IPS-20b (cell line): Measurements from ENCODE around the gene DERA.

Experiments
- H3K27ac ChIP-seq: one replicate; pipeline ENCODE4 v1.5.1; 2013; ENCODE audit warnings: low read length
- H3K27me3 ChIP-seq: 2 replicates; pipeline ENCODE4 v1.6.1; 2013; ENCODE audit warnings: mild to moderate bottlenecking, low read length, inconsistent platforms; ENCODE audit not compliant: insufficient read depth
- H3K36me3 ChIP-seq: 2 replicates; pipeline ENCODE4 v1.6.1; 2013; ENCODE audit warnings: low read depth, mild to moderate bottlenecking, inconsistent platforms, low read length, moderate library complexity; ENCODE audit not compliant: insufficient read depth
- H3K4me1 ChIP-seq: 2 replicates; pipeline ENCODE4 v1.6.1; 2013; ENCODE audit warnings: mild to moderate bottlenecking, control low read depth, inconsistent platforms, low read length, moderate library complexity; ENCODE audit not compliant: insufficient read depth
- H3K4me3 ChIP-seq: 2 replicates; pipeline ENCODE4 v1.5.1; 2013; ENCODE audit warnings: mild to moderate bottlenecking, low read length, inconsistent platforms
- H3K9ac ChIP-seq: 2 replicates; pipeline ENCODE4 v1.6.1; 2013; ENCODE audit warnings: low read depth, mild to moderate bottlenecking, inconsistent platforms, low read length, moderate library complexity
- H3K9me3 ChIP-seq: 2 replicates; pipeline ENCODE4 v1.6.1; 2013; ENCODE audit warnings: mild to moderate bottlenecking, low read depth, low read length, inconsistent platforms; ENCODE audit not compliant: insufficient read depth

DERA gene

GRCh38 chr12:15971211-15971610 lies 60.1 kb downstream of the DERA start:
- H3K9me3 ChIP-seq, result no peaks in the 10 kb centered on the region
- no peak overlapping the region for H3K9ac ChIP-seq
- no peaks in the 10 kb centered on the region for H3K27me3 ChIP-seq

DNA sequence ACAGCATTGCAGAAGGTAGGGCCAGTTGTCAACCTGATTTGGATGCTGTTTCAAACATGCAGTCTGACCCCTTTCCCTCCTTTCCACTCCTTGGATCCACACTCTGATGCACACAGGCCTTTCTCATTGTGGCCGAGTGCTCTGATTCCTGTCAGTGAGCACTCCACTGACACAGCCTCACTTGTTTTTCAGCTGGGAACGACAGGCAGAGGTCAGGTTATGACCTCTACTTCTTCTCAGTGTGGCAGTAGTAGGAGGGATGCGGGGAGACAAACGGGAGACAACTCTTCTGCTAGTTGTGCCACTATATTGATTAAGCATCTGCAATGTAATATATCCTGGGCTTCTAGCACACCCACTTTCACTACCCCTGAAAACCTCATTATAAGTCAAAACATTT lies 61.8 kb downstream of the DERA start:
- H3K36me3 ChIP-seq, result no peaks in the 10 kb centered on the region; the same call in 1 of the 2 replicates
- no peaks in the 10 kb centered on the region for H3K4me1 ChIP-seq
- H3K27me3 ChIP-seq, result no peaks in the 10 kb centered on the region
- no peaks in the 10 kb centered on the region for H3K9me3 ChIP-seq
- H3K4me3 ChIP-seq, result no peak overlapping the region
- no peak overlapping the region for H3K9ac ChIP-seq
- H3K27ac ChIP-seq, result no peak overlapping the region

More at GRCh38 chr12:15971211-15971610, 60.1 kb downstream of the DERA start:
- Histone ChIP-seq H3K36me3 (no peaks in the 10 kb centered on the region), H3K4me3 (no peak overlapping the region), H3K4me1 (no peaks in the 10 kb centered on the region), H3K27ac (no peak overlapping the region)

DNA sequence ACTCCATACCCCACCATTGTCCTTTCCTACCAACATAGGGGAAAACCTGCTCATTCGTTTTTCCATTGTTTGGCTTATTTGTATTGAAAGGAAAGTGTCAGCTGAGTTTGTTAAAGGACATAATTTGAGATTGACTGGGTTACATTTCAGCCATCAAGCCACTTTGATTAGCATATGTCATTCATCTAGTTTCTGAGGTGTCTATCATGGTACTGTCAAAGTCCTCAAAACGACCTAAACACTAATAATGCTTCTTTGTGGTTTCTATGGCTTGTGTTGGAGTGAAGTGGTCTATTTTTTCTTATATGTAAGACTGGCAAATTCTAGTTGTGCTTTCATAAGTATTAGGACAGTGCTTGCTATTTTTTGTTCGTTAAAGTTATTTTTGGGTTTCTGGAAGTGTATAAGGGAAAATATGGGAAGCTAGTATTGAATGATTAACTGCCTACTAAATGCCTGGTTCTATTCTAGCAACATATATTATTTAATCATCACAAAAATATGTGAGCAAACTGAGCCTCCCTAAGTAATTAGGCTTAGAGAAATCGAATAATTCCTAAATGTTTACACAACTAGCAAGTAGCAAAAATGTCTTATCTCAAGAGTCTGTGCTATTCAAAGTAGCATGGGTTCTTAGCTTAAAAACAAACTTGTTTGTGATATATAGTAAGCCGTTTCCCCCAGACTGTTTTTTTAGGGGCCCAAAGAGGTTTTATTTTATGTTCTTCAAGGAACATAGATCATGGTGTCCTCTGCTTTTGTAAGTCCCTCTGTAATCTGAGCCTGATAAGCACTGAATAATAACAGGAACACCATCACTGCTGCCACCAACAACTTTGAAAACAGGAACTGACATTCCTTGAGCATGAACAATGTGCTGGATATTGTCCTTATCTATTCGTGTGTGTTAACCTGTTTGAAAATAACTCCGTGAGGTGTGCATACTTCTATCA lies 67.1 kb downstream of the DERA start:
- H3K27ac ChIP-seq, result no peak overlapping the region

DNA sequence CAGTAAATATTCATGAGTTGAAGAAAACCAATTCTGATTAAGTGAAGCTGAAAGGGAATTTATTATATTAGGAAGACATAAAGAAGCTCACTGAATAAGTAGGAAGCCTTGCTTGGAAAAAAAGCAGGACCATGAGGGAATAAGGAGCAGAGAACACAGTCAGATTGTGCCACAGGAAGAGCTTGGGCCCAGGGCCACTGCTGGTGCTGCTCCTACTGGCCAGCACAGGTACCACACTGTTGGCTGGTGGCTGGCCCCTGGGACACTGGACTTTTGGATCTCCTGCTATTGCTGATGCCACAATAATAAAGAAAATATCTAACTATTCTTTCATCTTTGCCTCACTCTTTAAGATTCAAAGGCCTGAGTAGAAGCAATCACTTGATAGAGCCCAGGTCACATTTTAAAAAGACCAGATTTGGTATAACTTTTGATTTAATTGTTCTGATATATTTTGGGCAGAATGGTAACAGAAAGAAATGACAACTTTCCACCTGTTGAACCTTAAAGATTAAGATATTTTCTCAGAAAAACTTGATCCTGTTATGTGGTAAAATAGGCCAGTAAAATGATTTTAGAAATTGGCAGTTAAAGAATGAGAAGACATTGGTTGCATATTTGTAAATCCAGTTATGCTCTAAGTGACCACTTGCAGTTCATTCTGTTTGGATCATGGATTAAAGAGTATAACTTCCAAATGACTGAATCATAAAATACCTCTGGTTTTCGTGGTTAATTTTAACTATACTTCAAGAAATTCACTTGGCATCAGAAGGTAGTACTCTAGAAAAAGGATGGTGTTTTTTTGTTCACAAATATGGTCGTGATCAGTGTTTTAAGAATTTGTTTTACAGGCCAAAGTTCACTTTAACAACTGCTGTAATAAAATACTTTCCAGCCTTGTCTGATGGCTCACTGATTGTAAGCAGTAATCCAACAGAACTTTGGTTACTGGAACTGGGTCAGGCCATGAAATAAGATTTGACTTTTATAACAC lies 68.3 kb downstream of the DERA start:
- Histone ChIP-seq H3K27ac (no peak overlapping the region), H3K9ac (no peak overlapping the region), H3K4me3 (no peak overlapping the region), H3K27me3 (no peaks in the 10 kb centered on the region), H3K9me3 (no peaks in the 10 kb centered on the region), H3K36me3 (no peaks in the 10 kb centered on the region; the same call in 1 of the 2 replicates), H3K4me1 (peaks cover 12% of the 10 kb centered on the region; the same call in 1 of the 2 replicates)

More for the DNA sequence above, 67.1 kb downstream of the DERA start:
- H3K9ac ChIP-seq, result no peak overlapping the region
- H3K9me3 ChIP-seq, result no peaks in the 10 kb centered on the region
- H3K4me3 ChIP-seq, result no peak overlapping the region
- no peaks in the 10 kb centered on the region; the same call in 1 of the 2 replicates for H3K36me3 ChIP-seq
- H3K4me1 ChIP-seq, result peaks cover 11% of the 10 kb centered on the region; the same call in 1 of the 2 replicates
- no peaks in the 10 kb centered on the region for H3K27me3 ChIP-seq

DNA sequence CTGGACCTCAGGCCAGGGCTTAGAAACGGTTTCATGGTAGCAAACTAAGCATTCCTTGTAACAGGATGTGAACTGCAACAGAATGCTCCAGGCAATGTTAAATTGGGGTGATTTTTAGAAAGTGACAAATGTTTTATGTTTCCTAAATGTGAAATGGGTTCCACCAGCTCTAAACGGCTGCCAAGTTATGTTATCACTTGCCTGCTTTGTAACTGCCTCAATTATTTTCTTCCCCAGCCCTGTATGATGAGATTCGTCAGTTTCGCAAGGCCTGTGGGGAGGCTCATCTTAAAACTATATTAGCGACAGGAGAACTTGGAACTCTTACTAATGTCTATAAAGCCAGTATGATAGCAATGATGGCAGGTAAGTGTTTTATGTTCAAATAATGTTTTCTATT lies 70.9 kb downstream of the DERA start:
- no peaks in the 10 kb centered on the region for H3K27me3 ChIP-seq
- H3K4me3 ChIP-seq, result no peak overlapping the region
- no peaks in the 10 kb centered on the region; the same call in 1 of the 2 replicates for H3K36me3 ChIP-seq
- no peaks in the 10 kb centered on the region for H3K9me3 ChIP-seq
- H3K9ac ChIP-seq, result no peak overlapping the region
- no peak overlapping the region for H3K27ac ChIP-seq
- H3K4me1 ChIP-seq, result peaks cover 12% of the 10 kb centered on the region; the same call in 1 of the 2 replicates

DNA sequence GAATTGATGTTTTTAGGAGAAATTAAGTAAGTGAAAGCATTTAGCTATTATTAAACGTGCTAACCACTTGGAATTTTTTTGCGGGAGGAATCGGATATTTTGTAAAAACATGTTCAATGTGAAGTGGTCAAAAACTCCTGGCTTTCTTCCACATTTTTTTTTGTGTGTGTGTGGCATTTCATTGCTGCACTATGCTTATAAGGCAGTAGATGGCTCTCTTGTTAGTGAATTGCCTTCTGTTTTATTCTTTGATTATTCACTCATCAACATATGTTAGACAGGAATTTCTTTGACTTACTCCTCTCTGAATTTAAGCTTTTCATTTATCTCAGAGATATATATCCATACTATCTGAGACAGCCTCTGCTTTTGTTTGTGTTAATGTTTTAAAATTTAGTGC lies 71.3 kb downstream of the DERA start:
- H3K27ac ChIP-seq, result no peak overlapping the region
- H3K27me3 ChIP-seq, result no peaks in the 10 kb centered on the region
- no peaks in the 10 kb centered on the region for H3K36me3 ChIP-seq
- H3K9ac ChIP-seq, result no peak overlapping the region
- H3K4me1 ChIP-seq, result peaks cover 12% of the 10 kb centered on the region; the same call in 1 of the 2 replicates
- no peaks in the 10 kb centered on the region for H3K9me3 ChIP-seq
- no peak overlapping the region for H3K4me3 ChIP-seq

DNA sequence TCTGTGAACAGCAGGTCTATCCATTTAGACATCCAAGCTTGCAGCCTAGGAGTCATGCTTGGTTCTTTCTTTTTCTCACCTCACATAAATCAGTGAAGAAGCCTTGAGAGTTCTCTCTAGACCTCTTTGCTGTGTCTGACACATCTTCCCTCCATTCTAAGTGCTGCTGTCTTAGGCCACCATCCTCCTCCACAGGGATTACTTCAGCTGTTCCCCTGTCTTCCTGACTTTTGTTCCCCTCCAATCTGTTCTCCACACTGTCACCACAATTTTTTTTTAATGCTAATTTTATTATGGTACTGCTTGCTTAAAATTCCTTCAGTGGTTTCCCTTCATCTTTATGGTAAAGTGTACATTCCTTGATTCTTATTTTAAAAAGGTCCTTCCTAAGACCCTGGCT lies 71.8 kb downstream of the DERA start:
- no peaks in the 10 kb centered on the region for H3K36me3 ChIP-seq
- no peaks in the 10 kb centered on the region for H3K9me3 ChIP-seq
- peaks cover 12% of the 10 kb centered on the region; the same call in 1 of the 2 replicates for H3K4me1 ChIP-seq
- H3K27ac ChIP-seq, result no peak overlapping the region
- H3K9ac ChIP-seq, result no peak overlapping the region
- H3K27me3 ChIP-seq, result no peaks in the 10 kb centered on the region
- H3K4me3 ChIP-seq, result no peak overlapping the region

GRCh38 chr12:15984097-15984800 lies 73.1 kb downstream of the DERA start:
- no peak overlapping the region for H3K27ac ChIP-seq
- no peaks in the 10 kb centered on the region for H3K9me3 ChIP-seq
- no peak overlapping the region for H3K4me3 ChIP-seq
- peaks cover 12% of the 10 kb centered on the region; the same call in 1 of the 2 replicates for H3K4me1 ChIP-seq
- no peak overlapping the region for H3K9ac ChIP-seq
- no peaks in the 10 kb centered on the region for H3K27me3 ChIP-seq
- H3K36me3 ChIP-seq, result 0 out of 2 replicates have a peak, but pooled peaks cover 6% of the 10 kb centered on the region

DNA sequence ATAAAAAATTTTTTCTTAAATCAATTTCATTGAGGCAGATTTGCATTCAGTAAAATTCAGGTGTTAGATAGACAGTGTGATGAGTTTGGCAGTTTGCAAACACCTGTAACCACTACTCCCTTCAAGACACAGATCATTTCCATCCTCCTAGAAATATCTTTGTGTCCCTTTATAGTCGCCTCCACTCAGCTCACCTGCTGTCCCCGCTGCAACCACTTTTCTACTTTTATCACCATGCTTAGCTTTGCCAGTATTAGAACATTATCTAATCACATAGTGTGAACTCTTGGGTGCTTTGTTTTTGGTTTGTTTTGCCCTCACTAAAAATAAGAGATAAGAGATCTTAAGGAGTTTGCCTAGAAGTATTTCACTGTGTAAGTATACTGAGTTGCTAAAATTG lies 73.8 kb downstream of the DERA start:
- Histone ChIP-seq H3K9ac (no peak overlapping the region), H3K27ac (no peak overlapping the region), H3K9me3 (no peaks in the 10 kb centered on the region), H3K27me3 (no peaks in the 10 kb centered on the region), H3K4me3 (no peak overlapping the region), H3K36me3 (0 out of 2 replicates have a peak, but pooled peaks cover 6% of the 10 kb centered on the region), H3K4me1 (peaks cover 12% of the 10 kb centered on the region; the same call in 1 of the 2 replicates)

- H3K36me3 ChIP-seq, result 0 out of 2 replicates have a peak, but pooled peaks cover 6% of the 10 kb centered on the region
- H3K9me3 ChIP-seq, result no peaks in the 10 kb centered on the region
- H3K4me3 ChIP-seq, result no peak overlapping the region
- no peaks in the 10 kb centered on the region for H3K27me3 ChIP-seq
- no peak overlapping the region for H3K27ac ChIP-seq
- H3K9ac ChIP-seq, result no peak overlapping the region
- H3K4me1 ChIP-seq, result peaks cover 7% of the 10 kb centered on the region; the same call in 1 of the 2 replicates
Measured at GRCh38 chr12:15987696-15988095, 76.6 kb downstream of the DERA start.
